ENCODE measurements around the gene PRICKLE4.

GRCh38 chr6:41759106-41759904 is 21.3 kb upstream of the PRICKLE4 start:
- TF ChIP-seq ZNF274 (IDR thresholded peaks at IDR 0.05; ENCODE audit: low read depth, low read length) (no peak), SUZ12 (IDR thresholded peaks at IDR 0.05; ENCODE audit: extremely low read depth, insufficient read depth, insufficient read length) (no peak), YY1 (IDR thresholded peaks at IDR 0.05; ENCODE audit: insufficient read depth, insufficient read length) (no peak)
